Transverse colon (tissue), 4 donors: ENCODE data around the gene MAP2K5. TPM values are rescaled to one million over a fixed set of nuclear protein-coding genes. Genes with fewer than 3 reads are reported as not detected.

Experiments used
- DNase-seq: peaks from one replicate; pipeline ENCODE4 v3.0.0-alpha.2; 2019
- H3K27ac ChIP-seq, 4 donors: fragments of 200-600 bp; sonication (generic); 2 replicates each; pipeline ENCODE4 v1.5.1; 2016 to 2018; ENCODE audit warnings: inconsistent platforms in 4 of 4
- H3K27me3 ChIP-seq: fragments of 200-600 bp; sonication (generic); 2 replicates; pipeline ENCODE4 v1.5.1; 2017; ENCODE audit warnings: inconsistent platforms
- H3K36me3 ChIP-seq, 4 donors: fragments of 200-600 bp; sonication (generic); 2 replicates each; pipeline ENCODE4 v1.5.1; 2017 to 2019; ENCODE audit warnings: inconsistent platforms in 4 of 4
- H3K4me1 ChIP-seq, 4 donors: fragments of 200-600 bp; sonication (generic); 2 replicates each; pipeline ENCODE4 v1.5.1; 2017 to 2020; ENCODE audit warnings: inconsistent platforms in 4 of 4
- H3K4me3 ChIP-seq, 4 donors: fragments of 200-600 bp; sonication (generic); 1 replicate in 1 of 4; 2 replicates in 3 of 4; pipeline versions ENCODE4 v1.5.1 to v1.6.1; 2017 to 2019; ENCODE audit warnings: inconsistent platforms in 4 of 4
- H3K9me3 ChIP-seq, 2 donors: fragments of 200-600 bp; sonication (generic); 2 replicates each; pipeline ENCODE4 v1.5.1; 2017 to 2019; ENCODE audit warnings: inconsistent platforms in 2 of 2
- CTCF ChIP-seq, 5 experiments: fragments of 200-600 bp in 3 of 5; fragments of 450-650 bp in 2 of 5; sonication (generic) in 3 of 5; IDR thresholded peaks; 1 replicate in 2 of 5; 2 replicates in 3 of 5; pipeline ENCODE4 v1.5.1; 2016 to 2017; ENCODE audit warnings: antibody characterized with exemption in 5 of 5, inconsistent platforms in 3 of 5, mild to moderate bottlenecking in 2 of 5, moderate library complexity in 1 of 5
- EP300 ChIP-seq: sonication (generic); formaldehyde crosslinking; IDR thresholded peaks from one replicate; pipeline ENCODE4 v1.6.1; 2017; ENCODE audit warnings: antibody characterized with exemption, low read depth
- POLR2A ChIP-seq: fragments of 450-650 bp; IDR thresholded peaks from one replicate; pipeline ENCODE4 v1.6.1; 2016; ENCODE audit warnings: antibody characterized with exemption, mild to moderate bottlenecking, moderate library complexity
- POLR2AphosphoS5 ChIP-seq, 3 donors: sonication (generic); formaldehyde crosslinking; IDR thresholded peaks; one replicate each; pipeline ENCODE4 v1.6.1; 2016; ENCODE audit warnings: antibody characterized with exemption in 3 of 3
- WGBS, 2 donors: methylation state at CpG; one replicate each; pipeline ENCODE4 v1.1.5; 2018; ENCODE audit warnings: low coverage in 1 of 2; 5-methylcytosine and 5-hydroxymethylcytosine counted together
- in situ Hi-C, 4 donors: fragments of 200-750 bp; cut with MboI; loops; one replicate each; pipeline versions ENCODE4 v1.15.0 to v1.15.1; 2017; ENCODE audit warnings: low sequenced_read_pairs in 3 of 4, low pct_ligation_motif_present in 1 of 4, low pct_unique_long_range_greater_than_20kb in 1 of 4
- intact Hi-C: fragments of 100-400 bp; cut with DNase I; formaldehyde crosslinking; loops from one replicate; pipeline ENCODE4 v1.15.1; 2023; ENCODE audit warnings: low total_unique reads
- total RNA-seq, 4 donors: library from RNA; depleted of rRNA; stranded (reverse); fragments of >200 nt; gene quantifications; one replicate each; pipeline ENCODE4 v1.1.0, GENCODE V29; 2016

MAP2K5 gene
- total RNA-seq, 4 donors from 2014 or later = 19.8 to 320 (median 21.1) TPM

- Histone ChIP-seq H3K4me3 (no peak overlapping the region), H3K36me3 (no peaks in the 10 kb centered on the region), H3K27ac (no peak overlapping the region), H3K4me1 (no peaks in the 10 kb centered on the region), H3K27me3 (no peaks in the 10 kb centered on the region), H3K9me3 (no peaks in the 10 kb centered on the region)
- in situ Hi-C loops (no loop called here), intact Hi-C loops (no loop called here)
- DNase-seq = no peak
- WGBS, 2 donors = 78 to 81% methylated on average over 7 to 8 of the region's 8 CpGs
- TF ChIP-seq CTCF (IDR thresholded peaks at IDR 0.05) = no peak
- TF ChIP-seq EP300 = no peak
- no peak for TF ChIP-seq POLR2AphosphoS5 (IDR thresholded peaks at IDR 0.05)
- no peak for TF ChIP-seq POLR2A
These were observed 249.9 kb downstream of the MAP2K5 start for GRCh38 chr15:67792250-67792942.

- TF ChIP-seq CTCF (IDR thresholded peaks at IDR 0.05) (no peak), POLR2A (no peak), POLR2AphosphoS5 (IDR thresholded peaks at IDR 0.05) (no peak), EP300 (no peak)
- Histone ChIP-seq H3K27me3 (no peaks in the 10 kb centered on the region), H3K4me1 (no peaks in the 10 kb centered on the region), H3K27ac (no peak overlapping the region), H3K9me3 (no peaks in the 10 kb centered on the region), H3K4me3 (no peak overlapping the region), H3K36me3 (no peaks in the 10 kb centered on the region)
- WGBS, 2 donors = 90 to 100% methylated on average over 4 of the region's 4 CpGs
- no peak for DNase-seq
- in situ Hi-C loops = no loop called here
- intact Hi-C loops = no loop called here
These were observed 252.5 kb downstream of the MAP2K5 start for GRCh38 chr15:67794832-67795574.

GRCh38 chr15:67796196-67797127 is 254.0 kb downstream of the MAP2K5 start:
- no peak for DNase-seq
- no peaks in the 10 kb centered on the region for H3K4me1 ChIP-seq
- no peaks in the 10 kb centered on the region for H3K9me3 ChIP-seq
- in situ Hi-C loops (no loop called here), intact Hi-C loops (no loop called here)
- H3K4me3 ChIP-seq = no peak overlapping the region
- no peak for TF ChIP-seq POLR2A
- no peak for TF ChIP-seq EP300
- TF ChIP-seq CTCF (IDR thresholded peaks at IDR 0.05) = no peak
- no peak for TF ChIP-seq POLR2AphosphoS5 (IDR thresholded peaks at IDR 0.05)
- 74 to 83% methylated on average over 4 of the region's 4 CpGs for WGBS, 2 donors
- H3K27ac ChIP-seq = no peak overlapping the region
- no peaks in the 10 kb centered on the region for H3K27me3 ChIP-seq
- H3K36me3 ChIP-seq = no peaks in the 10 kb centered on the region

GRCh38 chr15:67799801-67800205 is 257.3 kb downstream of the MAP2K5 start:
- Histone ChIP-seq H3K27me3 (no peaks in the 10 kb centered on the region), H3K27ac (no peak overlapping the region), H3K36me3 (no peaks in the 10 kb centered on the region), H3K9me3 (no peaks in the 10 kb centered on the region), H3K4me3 (no peak overlapping the region), H3K4me1 (no peaks in the 10 kb centered on the region)
- 82 to 95% methylated on average over 2 to 6 of the region's 6 CpGs for WGBS, 2 donors
- no peak for DNase-seq
- TF ChIP-seq CTCF (IDR thresholded peaks at IDR 0.05) = no peak
- no peak for TF ChIP-seq EP300
- TF ChIP-seq POLR2A = no peak
- TF ChIP-seq POLR2AphosphoS5 (IDR thresholded peaks at IDR 0.05) = no peak
- intact Hi-C loops = no loop called here
- in situ Hi-C loops = loop anchor here in 1 of 4 donors (25.0 kb wide), 1 partner anchor 338 kb away; no protein-coding TSS in a partner anchor
